ENCODE measurements around the gene YTHDC1.

DNA sequence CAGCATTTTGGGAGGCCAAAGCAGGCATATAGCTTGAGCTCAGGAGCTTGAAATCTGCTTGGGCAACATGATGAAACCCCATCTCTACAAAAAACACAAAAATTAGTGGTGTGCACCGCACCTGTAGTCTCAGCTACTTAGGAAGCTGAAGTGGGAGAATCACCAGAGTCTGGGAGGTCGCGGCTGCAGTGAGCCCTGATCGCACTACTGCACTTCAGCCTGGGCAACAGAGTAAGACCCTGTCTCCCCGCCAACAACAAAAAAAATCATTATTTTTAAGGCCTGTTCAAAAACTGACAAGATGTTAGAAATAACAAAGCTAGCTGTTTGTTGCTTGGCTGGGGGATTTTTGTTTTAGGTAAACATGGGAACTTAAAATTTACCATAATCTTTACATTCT is 5.1 kb downstream of the YTHDC1 start:
- TF ChIP-seq CTCF (conservative IDR thresholded peaks at IDR 0.05; ENCODE audit: low read depth, low read length), result no peak
- no peak for TF ChIP-seq POLR2A (IDR thresholded peaks at IDR 0.05; ENCODE audit: low read depth, low read length)
- TF ChIP-seq RAD21 (IDR thresholded peaks at IDR 0.05; ENCODE audit: low read length), result no peak
- no peak for TF ChIP-seq MAFK (IDR thresholded peaks at IDR 0.05; ENCODE audit: low read depth, low read length)
- no peak for TF ChIP-seq CEBPB (IDR thresholded peaks at IDR 0.05; ENCODE audit: low read depth, low read length)
- TF ChIP-seq, protein P1, sequence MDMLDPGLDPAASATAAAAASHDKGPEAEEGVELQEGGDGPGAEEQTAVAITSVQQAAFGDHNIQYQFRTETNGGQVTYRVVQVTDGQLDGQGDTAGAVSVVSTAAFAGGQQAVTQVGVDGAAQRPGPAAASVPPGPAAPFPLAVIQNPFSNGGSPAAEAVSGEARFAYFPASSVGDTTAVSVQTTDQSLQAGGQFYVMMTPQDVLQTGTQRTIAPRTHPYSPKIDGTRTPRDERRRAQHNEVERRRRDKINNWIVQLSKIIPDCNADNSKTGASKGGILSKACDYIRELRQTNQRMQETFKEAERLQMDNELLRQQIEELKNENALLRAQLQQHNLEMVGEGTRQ (IDR thresholded peaks at IDR 0.05; ENCODE audit: low read depth, low read length), result no peak
- no peak for TF ChIP-seq NFE2L2 (IDR thresholded peaks at IDR 0.05; ENCODE audit: low read depth, low read length)
- TF ChIP-seq RCOR1 (IDR thresholded peaks at IDR 0.05; ENCODE audit: insufficient replicate concordance, low read length), result no peak
- no peak for TF ChIP-seq SMC3 (IDR thresholded peaks at IDR 0.05; ENCODE audit: low read depth, low read length)
- no peak for TF ChIP-seq CHD1 (IDR thresholded peaks at IDR 0.05; ENCODE audit: low read depth, low read length)
- TF ChIP-seq RFX5 (IDR thresholded peaks at IDR 0.05; ENCODE audit: low read depth, low read length), result no peak
- TF ChIP-seq, protein P2, sequence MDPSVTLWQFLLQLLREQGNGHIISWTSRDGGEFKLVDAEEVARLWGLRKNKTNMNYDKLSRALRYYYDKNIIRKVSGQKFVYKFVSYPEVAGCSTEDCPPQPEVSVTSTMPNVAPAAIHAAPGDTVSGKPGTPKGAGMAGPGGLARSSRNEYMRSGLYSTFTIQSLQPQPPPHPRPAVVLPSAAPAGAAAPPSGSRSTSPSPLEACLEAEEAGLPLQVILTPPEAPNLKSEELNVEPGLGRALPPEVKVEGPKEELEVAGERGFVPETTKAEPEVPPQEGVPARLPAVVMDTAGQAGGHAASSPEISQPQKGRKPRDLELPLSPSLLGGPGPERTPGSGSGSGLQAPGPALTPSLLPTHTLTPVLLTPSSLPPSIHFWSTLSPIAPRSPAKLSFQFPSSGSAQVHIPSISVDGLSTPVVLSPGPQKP (IDR thresholded peaks at IDR 0.05; ENCODE audit: borderline replicate concordance, low read depth, low read length), result no peak
- no peak for TF ChIP-seq FOS (IDR thresholded peaks at IDR 0.05; ENCODE audit: low read depth, low read length)

Data from IMR-90 (cell line).